HFFc6 (cell line): ENCODE results near the gene STX16. TPM values are rescaled to one million over a fixed set of nuclear protein-coding genes. Genes with fewer than 3 reads are reported as not detected.

Experiments used
- DNase-seq: peaks from one replicate; pipeline ENCODE4 v3.0.0-alpha.2; 2018
- H3K27ac Mint-ChIP-seq: 2 replicates; pipeline ENCODE4 v1.8.0; 2020; ENCODE audit warnings: mild to moderate bottlenecking, mixed read lengths
- H3K27me3 Mint-ChIP-seq: 2 replicates; pipeline ENCODE4 v1.8.0; 2021; ENCODE audit warnings: mild to moderate bottlenecking, moderate library complexity, mixed read lengths; ENCODE audit not compliant: insufficient read depth
- H3K36me3 Mint-ChIP-seq: 2 replicates; pipeline ENCODE4 v1.8.0; 2021; ENCODE audit warnings: low read depth, mixed read lengths
- H3K4me1 Mint-ChIP-seq: 2 replicates; pipeline ENCODE4 v1.8.0; 2020; ENCODE audit warnings: low read depth, mixed read lengths
- H3K4me3 Mint-ChIP-seq: 2 replicates; pipeline ENCODE4 v1.8.0; 2020; ENCODE audit warnings: mild to moderate bottlenecking, moderate library complexity, mixed read lengths
- H3K9me3 Mint-ChIP-seq: 2 replicates; pipeline ENCODE4 v1.8.0; 2020; ENCODE audit warnings: mild to moderate bottlenecking, mixed read lengths
- CTCF ChIP-seq: fragments of 200-600 bp; sonication (generic); IDR thresholded peaks from 2 replicates; pipeline ENCODE4 v1.5.0; 2021; ENCODE audit warnings: antibody characterized with exemption, mild to moderate bottlenecking
- total RNA-seq, 6 experiments: library from RNA; stranded (reverse); fragmentation: NEBNext Ultra II Directional; extraction: Animal tissue kit (Norgen Biotek cat#: 25700); gene quantifications; 2 replicates in 1 of 6; 3 replicates in 5 of 6; pipeline ENCODE4 v1.2.3, GENCODE V29; 2021

STX16 gene
- total RNA-seq, 6 experiments from 2014 or later: 44.4 to 51.8 (median 48.3) TPM

DNA sequence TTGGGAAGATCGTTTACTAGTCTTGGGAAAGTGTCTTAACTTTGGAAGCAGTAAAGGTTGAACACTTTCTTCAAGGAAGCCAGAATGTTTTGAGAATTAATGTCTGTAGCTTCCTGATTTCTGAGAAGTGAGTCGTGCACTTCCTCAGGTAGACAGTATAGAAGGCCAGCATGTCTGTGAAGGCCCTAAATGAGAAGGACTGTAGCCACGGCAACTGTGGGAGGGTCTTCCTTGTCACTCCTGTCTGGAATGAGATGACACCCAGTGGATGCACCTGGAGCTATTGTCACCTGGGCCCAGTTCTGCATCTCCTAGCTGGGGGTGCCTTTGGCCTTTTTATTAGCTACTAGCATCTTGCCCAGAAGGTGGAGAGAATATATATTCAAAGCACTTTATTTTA is 8.8 kb downstream of the STX16 start:
- Mint-ChIP-seq H3K27me3 (no peaks in the 10 kb centered on the region), H3K36me3 (peaks cover 14% of the 10 kb centered on the region), H3K27ac (peak overlapping the region; percentile 0; the same call in 1 of the 2 replicates), H3K9me3 (no peaks in the 10 kb centered on the region), H3K4me1 (peaks cover 53% of the 10 kb centered on the region), H3K4me3 (no peak overlapping the region)
- TF ChIP-seq CTCF: no peak
- DNase-seq: no peak

- Mint-ChIP-seq H3K27ac (no peak overlapping the region), H3K36me3 (peaks cover 20% of the 10 kb centered on the region), H3K9me3 (no peaks in the 10 kb centered on the region), H3K4me1 (peaks cover 41% of the 10 kb centered on the region), H3K27me3 (no peaks in the 10 kb centered on the region), H3K4me3 (no peak overlapping the region)
- TF ChIP-seq CTCF: no peak
- no peak for DNase-seq
Observed at GRCh38 chr20:58660855-58661597, 9.9 kb downstream of the STX16 start.

DNA sequence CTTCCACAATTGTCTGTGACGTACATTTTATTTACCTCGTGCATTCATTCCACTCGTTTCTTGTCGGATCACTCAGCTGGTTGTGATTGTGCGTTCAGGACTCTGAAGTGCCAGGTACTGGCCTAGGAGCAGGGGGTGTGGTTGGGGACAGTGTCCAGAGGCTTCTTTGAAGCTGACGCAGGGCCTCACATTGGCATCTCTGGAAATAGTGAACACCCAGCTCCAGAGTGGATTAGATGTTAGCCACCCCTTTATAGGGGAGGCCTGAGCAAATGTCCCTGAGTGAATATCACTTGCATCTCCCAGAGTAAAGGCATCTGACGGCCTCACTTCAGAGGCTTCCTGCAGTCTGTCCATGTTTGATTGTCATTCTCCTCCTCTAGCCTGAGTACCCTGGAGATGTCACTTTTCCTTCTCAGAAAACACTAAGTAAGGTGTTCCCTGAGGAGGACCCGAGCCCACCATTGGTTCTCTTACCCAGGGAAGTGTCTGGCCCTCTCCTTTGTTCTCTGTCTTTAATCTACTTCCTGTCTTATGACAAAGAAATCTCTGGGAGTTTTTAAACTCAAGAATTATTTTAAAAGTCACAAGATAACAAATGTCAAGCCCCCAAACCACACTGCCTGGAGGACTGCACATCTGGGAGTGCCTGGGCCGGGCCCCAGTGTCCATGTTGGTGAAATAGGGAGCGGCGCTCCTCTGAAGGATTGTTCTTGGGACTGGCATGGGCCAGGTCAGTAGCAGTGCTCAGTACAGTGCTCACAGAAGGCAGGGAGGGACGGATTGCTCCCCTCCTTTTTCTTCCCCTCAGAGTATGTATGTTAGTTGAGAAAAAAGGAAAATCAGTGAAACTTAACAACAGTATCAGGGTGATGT is 10.8 kb downstream of the STX16 start:
- H3K27ac Mint-ChIP-seq: no peak overlapping the region
- peaks cover 33% of the 10 kb centered on the region for H3K4me1 Mint-ChIP-seq
- H3K9me3 Mint-ChIP-seq: no peaks in the 10 kb centered on the region
- H3K36me3 Mint-ChIP-seq: peaks cover 22% of the 10 kb centered on the region
- H3K27me3 Mint-ChIP-seq: no peaks in the 10 kb centered on the region
- no peak for TF ChIP-seq CTCF
- H3K4me3 Mint-ChIP-seq: no peak overlapping the region
- DNase-seq: no peak

DNA sequence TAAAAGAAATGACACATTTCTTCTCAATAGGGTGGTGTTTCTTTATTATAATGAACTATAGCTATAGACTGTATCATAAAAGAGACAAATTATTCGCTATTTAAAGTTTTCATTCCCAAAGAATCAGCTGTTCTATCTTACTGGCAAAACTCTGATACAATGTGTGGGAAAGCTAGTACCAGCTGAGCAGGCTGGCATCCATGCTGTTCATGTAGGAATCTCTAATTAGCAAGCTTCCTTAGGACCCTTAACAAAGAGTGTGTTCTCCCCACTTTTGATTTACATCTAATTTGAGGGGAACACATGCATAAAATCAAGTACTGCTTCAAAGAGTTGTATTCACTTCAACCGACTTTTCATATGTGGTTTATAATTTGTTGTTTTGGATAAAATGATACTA is 13.2 kb downstream of the STX16 start:
- no peak overlapping the region for H3K27ac Mint-ChIP-seq
- no peak for TF ChIP-seq CTCF
- H3K4me1 Mint-ChIP-seq: peaks cover 8% of the 10 kb centered on the region
- H3K9me3 Mint-ChIP-seq: no peaks in the 10 kb centered on the region
- H3K36me3 Mint-ChIP-seq: peaks cover 32% of the 10 kb centered on the region
- no peak for DNase-seq
- no peak overlapping the region for H3K4me3 Mint-ChIP-seq
- H3K27me3 Mint-ChIP-seq: no peaks in the 10 kb centered on the region

DNA sequence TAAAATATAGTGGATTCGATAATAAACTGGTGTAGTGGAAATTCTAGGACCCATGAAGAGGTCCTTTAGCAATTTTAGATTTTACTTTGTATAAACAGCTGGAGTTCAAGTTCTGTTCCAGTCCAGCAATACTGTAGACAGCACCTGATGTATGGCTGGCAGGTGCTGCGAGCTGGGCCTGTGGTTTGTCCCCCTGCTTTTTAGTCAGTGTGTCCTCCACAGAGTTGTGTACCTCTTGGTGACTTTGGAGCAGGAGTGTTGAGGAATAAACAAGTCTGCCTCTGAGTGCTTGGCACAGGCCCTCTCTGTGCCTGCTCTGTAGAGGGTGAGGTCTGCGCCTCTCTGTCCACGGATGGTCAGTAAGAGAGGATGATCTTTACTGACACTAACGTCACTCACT is 13.8 kb downstream of the STX16 start:
- DNase-seq: no peak
- Mint-ChIP-seq H3K36me3 (peaks cover 32% of the 10 kb centered on the region), H3K4me1 (peaks cover 7% of the 10 kb centered on the region), H3K27me3 (no peaks in the 10 kb centered on the region), H3K9me3 (no peaks in the 10 kb centered on the region), H3K4me3 (no peak overlapping the region), H3K27ac (no peak overlapping the region; the same call in 1 of the 2 replicates)
- TF ChIP-seq CTCF: no peak
